DMS53 (cell line): ENCODE results near the gene PKP4.
"Not testable (repeated sequence)": the region's sequence is repeated elsewhere in the genome, so short reads cannot be mapped to it uniquely, and the experiment has no call there.

Source experiments
- DNase-seq: peaks from one replicate; lab custom pipeline; 2025; lab: John Stamatoyannopoulos, UW

Gene PKP4

GRCh38 chr2:158687315-158687714 is 230.6 kb downstream of the PKP4 start:
- no peak for DNase-seq

GRCh38 chr2:158688721-158689120 is 232.0 kb downstream of the PKP4 start:
- no peak for DNase-seq

DNA sequence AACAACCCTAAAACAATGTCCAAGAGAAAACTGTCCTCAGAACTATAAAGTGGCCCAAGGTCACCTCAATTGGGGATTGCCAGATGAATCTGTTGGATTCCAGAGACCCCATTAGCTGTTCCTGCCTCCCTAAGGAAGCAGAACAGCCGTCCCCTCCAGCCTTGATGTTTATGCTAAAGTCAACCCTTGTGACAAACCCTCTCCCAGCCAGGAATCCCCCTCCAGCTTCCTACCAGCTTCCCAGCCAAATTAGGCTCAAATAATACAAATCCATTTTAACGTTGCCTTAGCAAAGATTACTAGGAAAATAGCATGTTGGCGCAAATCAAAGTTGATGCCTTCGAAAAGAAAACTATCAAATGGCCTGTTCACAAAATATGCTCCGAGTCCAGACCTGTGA is 232.6 kb downstream of the PKP4 start:
- DNase-seq, result no peak

- DNase-seq, result no peak
These were observed 234.1 kb downstream of the PKP4 start for GRCh38 chr2:158690823-158691222.

DNA sequence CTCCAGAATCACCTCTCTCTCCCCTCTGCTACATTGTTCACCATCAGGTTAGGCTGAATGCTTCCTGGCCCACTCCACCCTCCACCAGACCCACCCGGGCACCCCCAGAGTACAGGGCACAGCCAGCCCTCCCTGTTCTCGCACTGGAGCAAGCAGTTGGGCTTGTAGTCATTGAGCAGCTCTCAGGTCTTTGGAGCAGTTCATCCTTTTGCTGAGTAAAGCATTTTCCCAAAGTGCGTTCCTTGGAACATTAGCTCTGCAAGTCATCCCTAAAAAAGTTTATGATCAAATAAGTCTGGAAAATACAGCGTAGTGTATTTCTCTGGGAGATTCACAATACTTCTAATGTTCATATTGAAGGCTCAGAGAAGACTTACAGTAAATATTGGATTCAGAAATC is 234.9 kb downstream of the PKP4 start:
- DNase-seq, result no peak

GRCh38 chr2:158692372-158693103 is 235.8 kb downstream of the PKP4 start:
- DNase-seq, result no peak

DNA sequence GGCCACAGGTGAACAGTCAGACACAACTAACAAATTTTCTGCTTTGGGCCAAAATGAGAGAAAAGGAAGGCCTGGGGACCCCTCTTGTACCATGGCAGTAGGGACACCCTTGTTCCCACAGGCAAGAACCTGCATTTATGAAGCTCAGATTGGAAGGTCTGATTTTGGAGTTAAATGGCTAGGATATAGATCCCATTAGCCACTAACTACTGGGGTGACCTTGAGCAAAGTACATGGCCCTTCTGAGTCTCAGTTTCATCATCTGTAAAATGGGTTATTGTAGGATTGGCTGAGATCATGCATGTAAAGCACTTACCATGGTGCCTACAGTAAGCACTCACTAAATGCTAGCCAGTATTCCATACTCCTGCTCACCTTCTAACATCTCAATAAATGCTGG is 236.7 kb downstream of the PKP4 start:
- DNase-seq, result no peak

DNA sequence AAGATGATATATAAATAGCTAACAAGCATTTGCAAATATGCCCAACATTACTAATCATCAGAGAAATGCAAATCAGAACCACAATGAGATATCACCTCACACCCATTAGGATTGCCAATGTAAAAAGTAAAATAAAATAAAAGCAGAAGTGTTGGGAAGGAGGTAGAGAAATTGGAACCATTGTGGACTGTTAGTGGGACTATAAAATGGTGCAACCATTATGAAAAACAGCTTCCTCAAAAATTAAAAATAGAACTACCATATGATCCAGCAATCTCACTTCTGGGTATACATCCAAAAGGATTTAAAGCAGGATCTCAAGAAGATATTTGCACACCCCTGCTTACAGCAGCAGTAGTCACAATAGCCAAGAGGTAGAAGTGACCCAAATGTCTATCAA is 238.6 kb downstream of the PKP4 start:
- no peak for DNase-seq

- not testable (repeated sequence) for DNase-seq
These were observed 239.0 kb downstream of the PKP4 start for GRCh38 chr2:158695744-158696143.

DNA sequence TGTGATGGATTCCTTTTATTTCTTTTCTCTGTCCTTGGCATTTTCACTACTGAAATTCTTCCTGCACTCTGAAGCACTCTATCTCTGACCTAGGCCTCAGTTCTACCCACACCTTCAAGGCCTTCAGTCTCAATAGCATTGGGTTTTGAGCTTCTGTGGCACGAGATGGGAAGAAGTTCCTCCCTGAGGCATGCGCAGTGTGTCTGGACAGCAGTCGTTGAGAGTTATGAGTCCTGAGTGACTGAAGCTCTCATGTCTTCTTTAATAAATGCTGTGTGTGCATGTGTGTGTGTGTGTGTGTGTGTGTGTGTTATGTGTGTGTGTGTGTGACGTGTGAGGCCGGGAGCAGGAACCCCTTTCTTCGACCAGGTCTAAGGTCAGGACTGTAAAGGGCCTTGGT is 242.6 kb downstream of the PKP4 start:
- DNase-seq, result no peak

DNA sequence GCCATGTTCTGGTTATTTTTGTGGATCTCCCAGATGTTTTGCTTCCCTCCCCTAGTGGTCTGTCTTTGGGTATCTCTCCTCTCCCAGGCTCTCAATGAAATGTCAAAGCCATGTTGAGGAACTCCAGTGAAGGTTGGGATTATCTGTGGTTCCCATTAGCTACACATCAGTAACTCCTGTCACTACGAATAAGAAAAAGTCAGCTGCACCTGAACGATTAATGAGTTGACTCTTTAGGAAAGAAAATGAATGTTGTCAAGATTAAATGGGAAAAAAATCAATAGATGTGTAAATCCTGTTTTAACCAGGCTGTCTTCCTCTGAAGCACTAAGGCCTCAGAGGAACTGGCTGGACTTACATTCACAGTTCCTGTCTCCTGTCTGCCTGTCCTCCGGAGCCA is 244.3 kb downstream of the PKP4 start:
- DNase-seq, result no peak

- no peak for DNase-seq
These were observed 246.0 kb downstream of the PKP4 start for GRCh38 chr2:158702740-158703139.

GRCh38 chr2:158704724-158705465 is 248.1 kb downstream of the PKP4 start:
- not testable (repeated sequence) for DNase-seq

- no peak for DNase-seq
These were observed 256.2 kb downstream of the PKP4 start for GRCh38 chr2:158712791-158713522.

DNA sequence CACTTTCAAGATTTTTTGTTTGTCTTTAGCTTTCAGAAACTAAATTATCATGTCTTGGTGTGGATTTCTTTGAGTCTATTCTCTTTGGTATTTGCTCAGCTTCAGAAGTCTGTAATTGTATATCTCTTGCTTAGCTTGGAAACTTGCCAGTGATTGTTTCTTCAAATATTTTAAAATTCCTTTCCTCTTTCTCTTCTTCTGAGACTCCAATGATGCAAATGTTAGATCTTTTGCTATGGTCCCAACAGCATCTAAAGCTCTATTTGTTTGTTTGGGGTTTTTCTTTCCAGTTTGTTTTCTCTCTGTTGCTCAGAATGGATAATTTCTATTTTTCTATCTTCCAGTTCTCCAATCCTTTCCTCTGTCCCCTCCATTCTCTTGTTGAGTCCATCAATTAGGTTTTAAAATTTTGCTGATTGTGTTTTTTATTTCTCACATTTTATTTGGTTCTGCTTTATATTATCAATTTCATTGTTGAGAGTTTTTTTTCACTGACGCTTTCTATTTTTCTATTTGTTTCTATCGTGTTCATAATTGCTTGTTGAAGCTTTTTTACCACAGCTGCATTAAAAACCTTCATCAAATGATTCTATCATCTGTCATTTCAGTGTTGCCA is 256.9 kb downstream of the PKP4 start:
- no peak for DNase-seq

DNA sequence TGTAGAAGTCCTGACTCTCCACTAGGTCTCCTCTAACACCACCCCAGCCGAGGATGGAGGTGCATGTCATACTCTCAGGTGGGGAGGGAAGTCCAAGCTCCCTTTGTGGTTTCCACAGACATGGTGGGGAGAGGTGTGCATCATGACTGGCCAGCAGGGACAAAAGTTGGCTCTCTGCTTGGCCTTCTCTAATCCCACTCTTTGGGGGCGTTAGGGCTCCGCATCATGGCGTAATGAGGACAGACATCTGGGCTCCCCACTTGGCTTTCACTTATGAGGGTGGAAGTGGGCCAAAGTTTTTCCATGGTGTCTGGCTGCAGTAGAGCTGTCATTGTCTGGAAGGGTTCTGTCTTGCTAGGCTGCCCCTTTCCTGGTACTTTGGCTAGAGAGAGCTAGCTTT is 257.7 kb downstream of the PKP4 start:
- no peak for DNase-seq

- DNase-seq, result no peak
These were observed 258.6 kb downstream of the PKP4 start for GRCh38 chr2:158715357-158715756.

GRCh38 chr2:158716121-158716791 is 259.5 kb downstream of the PKP4 start:
- no peak for DNase-seq

- no peak for DNase-seq
These were observed 260.2 kb downstream of the PKP4 start for GRCh38 chr2:158716921-158717320.

DNA sequence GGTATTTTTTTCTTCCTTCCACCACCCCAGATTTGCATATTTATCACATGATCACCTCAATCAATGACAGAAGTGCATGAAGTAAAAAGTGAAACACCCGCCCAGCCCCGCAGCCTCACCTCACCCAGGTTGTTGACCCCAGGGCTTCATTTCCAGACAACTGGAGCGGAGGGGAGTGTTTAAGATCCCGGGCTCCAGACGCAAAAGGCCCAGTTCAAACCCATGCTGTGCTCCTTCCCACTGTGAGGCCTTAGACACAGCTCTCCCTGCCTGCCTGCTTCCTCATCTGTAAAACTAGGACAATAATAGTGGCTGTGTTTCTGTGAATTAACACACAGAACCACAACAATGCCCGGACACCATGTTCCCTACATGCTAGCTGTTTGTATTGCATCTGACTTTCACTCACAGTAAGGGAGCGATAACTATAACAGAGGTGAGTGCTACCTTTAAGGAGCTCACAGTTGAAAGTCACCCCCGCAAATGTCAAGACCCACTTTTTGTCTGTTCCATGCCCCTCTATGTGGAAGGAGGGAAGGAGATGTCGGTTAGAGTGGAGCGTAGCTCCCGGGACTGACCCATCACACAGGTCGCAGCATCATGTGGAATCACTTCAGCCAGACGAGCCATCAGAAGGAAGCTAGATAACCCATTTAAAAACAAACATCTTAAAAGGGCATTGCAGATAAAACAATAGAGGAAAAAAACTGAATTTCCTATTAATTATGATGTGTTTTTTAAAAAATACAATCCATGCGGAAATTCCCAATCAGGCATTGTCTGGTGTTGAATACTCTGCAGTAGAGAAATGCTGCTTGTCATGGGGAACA is 260.8 kb downstream of the PKP4 start:
- no peak for DNase-seq

DNA sequence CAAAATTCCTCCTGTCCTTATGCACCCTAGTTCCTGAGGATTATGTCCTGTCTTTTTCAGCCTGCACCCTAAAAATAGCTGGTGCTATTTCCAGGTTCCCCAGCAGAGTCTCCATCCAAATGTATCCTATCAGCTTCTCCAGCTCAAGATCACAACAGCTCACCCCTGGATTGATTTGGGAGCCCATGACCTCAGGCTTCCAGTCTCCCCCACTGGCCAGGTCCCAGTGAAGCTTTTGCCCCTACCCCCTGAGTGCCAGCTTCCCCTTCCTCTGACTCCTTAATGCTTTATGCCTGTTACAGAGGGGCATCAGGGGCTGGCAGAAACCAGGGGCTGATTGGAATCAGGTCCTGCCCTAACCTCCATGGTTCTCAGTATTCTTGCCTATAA is 261.4 kb downstream of the PKP4 start:
- DNase-seq, result no peak
